ENCODE results near the gene EMX2. TPM values are rescaled to one million over a fixed set of nuclear protein-coding genes. Genes with fewer than 3 reads are reported as not detected.

The EMX2 gene
- total and polyA plus RNA-seq, 4 donors = 0.37 TPM; not detected in 3

DNA sequence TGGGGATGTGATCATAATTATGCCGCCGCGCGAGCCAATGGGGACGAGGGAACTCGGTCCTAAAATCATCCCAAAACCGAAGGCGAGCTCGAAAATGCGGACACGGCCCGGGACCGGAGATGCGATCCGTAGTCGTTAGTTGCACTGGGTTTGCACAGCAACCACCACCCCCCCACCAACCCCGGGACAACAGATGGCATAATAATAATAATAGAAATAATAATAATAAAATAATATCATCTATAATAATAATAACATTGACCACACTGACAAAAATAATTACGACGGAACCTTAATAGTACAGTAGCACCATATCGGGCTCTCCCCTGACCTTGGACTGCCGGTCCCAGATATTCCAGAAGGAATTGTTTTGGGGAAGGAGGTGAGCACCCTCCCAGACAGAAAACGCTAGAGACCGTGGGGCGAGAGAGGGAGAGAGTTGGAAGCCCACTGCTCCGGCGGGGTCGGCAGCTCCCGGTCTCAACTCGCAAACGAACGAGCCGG is 1.1 kb upstream of the EMX2 start:
- DNase-seq (peak in 2 of 3 donors; percentile 53 to 63), ATAC-seq (ENCODE audit: insufficient read depth, low FRiP score) (no peak)
- Histone ChIP-seq H3K36me3 (ENCODE audit: control insufficient read depth in 4 of 4, insufficient read depth in 4 of 4, low read length in 4 of 4) (no peaks in the 10 kb centered on the region), H3K27me3 (ENCODE audit: control insufficient read depth in 3 of 3, insufficient read depth in 3 of 3, low read length in 2 of 3) (peaks cover 12 to 89% (median 87%) of the 10 kb centered on the region in 3 donors), H3K9me3 (ENCODE audit: control insufficient read depth in 4 of 4, insufficient read depth in 3 of 4, low read length in 3 of 4) (peaks cover 0 to 10% (median 0%) of the 10 kb centered on the region in 4 donors), H3K27ac (ENCODE audit: low read depth in 1 of 2, low read length in 1 of 2) (no peak overlapping the region), H3K4me3 (no peak overlapping the region), H3K4me1 (ENCODE audit: control insufficient read depth in 5 of 5, insufficient read depth in 5 of 5, low read length in 5 of 5) (peaks cover 0 to 28% (median 14%) of the 10 kb centered on the region in 5 donors), H3K9ac (ENCODE audit: insufficient read depth in 1 of 2, low read length in 2 of 2) (no peak overlapping the region)
- 5 to 11% methylated on average over 32 of the region's 32 CpGs for WGBS, 2 donors
- TF ChIP-seq, protein P1, sequence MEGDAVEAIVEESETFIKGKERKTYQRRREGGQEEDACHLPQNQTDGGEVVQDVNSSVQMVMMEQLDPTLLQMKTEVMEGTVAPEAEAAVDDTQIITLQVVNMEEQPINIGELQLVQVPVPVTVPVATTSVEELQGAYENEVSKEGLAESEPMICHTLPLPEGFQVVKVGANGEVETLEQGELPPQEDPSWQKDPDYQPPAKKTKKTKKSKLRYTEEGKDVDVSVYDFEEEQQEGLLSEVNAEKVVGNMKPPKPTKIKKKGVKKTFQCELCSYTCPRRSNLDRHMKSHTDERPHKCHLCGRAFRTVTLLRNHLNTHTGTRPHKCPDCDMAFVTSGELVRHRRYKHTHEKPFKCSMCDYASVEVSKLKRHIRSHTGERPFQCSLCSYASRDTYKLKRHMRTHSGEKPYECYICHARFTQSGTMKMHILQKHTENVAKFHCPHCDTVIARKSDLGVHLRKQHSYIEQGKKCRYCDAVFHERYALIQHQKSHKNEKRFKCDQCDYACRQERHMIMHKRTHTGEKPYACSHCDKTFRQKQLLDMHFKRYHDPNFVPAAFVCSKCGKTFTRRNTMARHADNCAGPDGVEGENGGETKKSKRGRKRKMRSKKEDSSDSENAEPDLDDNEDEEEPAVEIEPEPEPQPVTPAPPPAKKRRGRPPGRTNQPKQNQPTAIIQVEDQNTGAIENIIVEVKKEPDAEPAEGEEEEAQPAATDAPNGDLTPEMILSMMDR (IDR thresholded peaks at IDR 0.05; ENCODE audit: control extremely low read depth, extremely low read depth) = no peak

DNA sequence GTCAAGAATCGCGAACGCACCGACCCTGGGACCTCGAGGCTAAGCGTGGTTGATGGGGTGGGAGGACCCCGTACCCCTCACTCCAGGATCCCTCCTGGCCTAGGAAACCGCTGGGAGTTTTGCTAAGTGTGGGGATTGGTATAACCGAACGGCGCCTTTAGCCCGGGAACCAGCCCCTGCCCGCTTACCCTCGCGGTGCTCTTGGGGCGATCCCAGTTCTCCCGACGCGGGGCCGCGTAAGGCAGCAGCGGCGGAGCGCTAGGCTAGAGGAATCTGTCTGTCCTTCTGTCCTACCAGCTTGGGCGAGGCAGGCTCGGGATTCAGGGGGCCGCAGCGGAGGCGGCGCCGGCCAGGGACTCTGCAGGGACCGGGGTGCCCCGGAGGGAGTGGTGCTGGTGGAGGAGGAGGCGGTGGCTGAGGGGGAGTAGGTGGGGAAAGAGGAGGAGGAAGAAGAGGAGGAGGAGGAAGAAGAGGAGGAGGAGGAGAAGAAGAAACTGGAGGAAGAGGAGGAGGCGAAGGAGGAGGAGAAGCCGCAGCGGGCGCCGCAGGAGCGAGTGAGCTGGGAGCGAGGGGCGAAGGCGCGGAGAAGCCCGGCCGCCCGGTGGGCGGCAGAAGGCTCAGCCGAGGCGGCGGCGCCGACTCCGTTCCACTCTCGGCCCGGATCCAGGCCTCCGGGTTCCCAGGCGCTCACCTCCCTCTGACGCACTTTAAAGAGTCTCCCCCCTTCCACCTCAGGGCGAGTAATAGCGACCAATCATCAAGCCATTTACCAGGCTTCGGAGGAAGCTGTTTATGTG is 439 bp upstream of the EMX2 start:
- H3K36me3 ChIP-seq (ENCODE audit: control insufficient read depth in 4 of 4, insufficient read depth in 4 of 4, low read length in 4 of 4) = no peaks in the 10 kb centered on the region
- no peak overlapping the region for H3K27ac ChIP-seq (ENCODE audit: low read depth in 1 of 2, low read length in 1 of 2)
- DNase-seq (peak; percentile 69 to 73 (median 72)), ATAC-seq (ENCODE audit: insufficient read depth, low FRiP score) (no peak)
- WGBS, 2 donors = 3 to 7% methylated on average over 58 to 62 of the region's 62 CpGs
- H3K9ac ChIP-seq (ENCODE audit: insufficient read depth in 1 of 2, low read length in 2 of 2) = no peak overlapping the region
- TF ChIP-seq, protein P1 (IDR thresholded peaks at IDR 0.05; ENCODE audit: control extremely low read depth, extremely low read depth) = no peak
- peaks cover 0 to 6% (median 0%) of the 10 kb centered on the region in 4 donors for H3K9me3 ChIP-seq (ENCODE audit: control insufficient read depth in 4 of 4, insufficient read depth in 3 of 4, low read length in 3 of 4)
- H3K27me3 ChIP-seq (ENCODE audit: control insufficient read depth in 3 of 3, insufficient read depth in 3 of 3, low read length in 2 of 3) = peaks cover 9 to 89% (median 88%) of the 10 kb centered on the region in 3 donors
- no peak overlapping the region for H3K4me3 ChIP-seq
- H3K4me1 ChIP-seq (ENCODE audit: control insufficient read depth in 5 of 5, insufficient read depth in 5 of 5, low read length in 5 of 5) = peaks cover 0 to 28% (median 14%) of the 10 kb centered on the region in 5 donors

DNA sequence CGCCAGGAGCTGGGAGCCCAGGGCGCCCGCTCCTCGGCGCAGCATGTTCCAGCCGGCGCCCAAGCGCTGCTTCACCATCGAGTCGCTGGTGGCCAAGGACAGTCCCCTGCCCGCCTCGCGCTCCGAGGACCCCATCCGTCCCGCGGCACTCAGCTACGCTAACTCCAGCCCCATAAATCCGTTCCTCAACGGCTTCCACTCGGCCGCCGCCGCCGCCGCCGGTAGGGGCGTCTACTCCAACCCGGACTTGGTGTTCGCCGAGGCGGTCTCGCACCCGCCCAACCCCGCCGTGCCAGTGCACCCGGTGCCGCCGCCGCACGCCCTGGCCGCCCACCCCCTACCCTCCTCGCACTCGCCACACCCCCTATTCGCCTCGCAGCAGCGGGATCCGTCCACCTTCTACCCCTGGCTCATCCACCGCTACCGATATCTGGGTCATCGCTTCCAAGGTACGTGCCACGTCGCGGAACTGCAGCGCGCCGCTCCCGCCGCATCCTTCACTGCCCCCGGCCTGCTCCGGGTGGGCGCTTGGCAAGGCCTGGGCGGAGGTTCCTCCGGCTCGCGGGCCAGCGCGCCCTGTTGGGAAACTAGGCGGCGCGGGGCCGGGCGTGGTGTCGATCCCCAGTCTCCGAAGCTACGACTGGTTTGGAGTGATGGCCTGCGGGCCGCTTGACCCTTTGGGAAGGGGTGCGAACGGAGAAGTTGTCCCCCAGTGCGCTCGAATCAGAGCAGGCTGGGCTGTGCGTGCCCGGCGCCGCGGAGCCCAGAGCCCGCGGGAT is 868 bp downstream of the EMX2 start:
- TF ChIP-seq, protein P1 (IDR thresholded peaks at IDR 0.05; ENCODE audit: control extremely low read depth, extremely low read depth) = no peak
- H3K36me3 ChIP-seq (ENCODE audit: control insufficient read depth in 4 of 4, insufficient read depth in 4 of 4, low read length in 4 of 4) = no peaks in the 10 kb centered on the region
- H3K27me3 ChIP-seq (ENCODE audit: control insufficient read depth in 3 of 3, insufficient read depth in 3 of 3, low read length in 2 of 3) = peaks cover 8 to 91% (median 90%) of the 10 kb centered on the region in 3 donors
- peaks cover 0 to 6% (median 0%) of the 10 kb centered on the region in 4 donors for H3K9me3 ChIP-seq (ENCODE audit: control insufficient read depth in 4 of 4, insufficient read depth in 3 of 4, low read length in 3 of 4)
- ATAC-seq (ENCODE audit: insufficient read depth, low FRiP score) (no peak), DNase-seq (peak in 2 of 3 donors; percentile 49 to 63)
- no peak overlapping the region for H3K9ac ChIP-seq (ENCODE audit: insufficient read depth in 1 of 2, low read length in 2 of 2)
- H3K4me1 ChIP-seq (ENCODE audit: control insufficient read depth in 5 of 5, insufficient read depth in 5 of 5, low read length in 5 of 5) = peaks cover 0 to 27% (median 14%) of the 10 kb centered on the region in 5 donors
- H3K4me3 ChIP-seq = no peak overlapping the region
- H3K27ac ChIP-seq (ENCODE audit: low read depth in 1 of 2, low read length in 1 of 2) = no peak overlapping the region
- WGBS, 2 donors = 2 to 5% methylated on average over 82 to 90 of the region's 90 CpGs

Measured in lung (tissue), 12 donors.